Mesendoderm (in vitro differentiated cells): Measurements from ENCODE around the gene MROH8.

Source experiments
- DNase-seq: peaks from one replicate; pipeline ENCODE4 v3.0.0; 2013
- H2AK5ac ChIP-seq: 2 replicates; pipeline ENCODE4 v1.6.1; 2013; ENCODE audit warnings: low read length, inconsistent platforms
- H2BK120ac ChIP-seq: 2 replicates; pipeline ENCODE4 v1.6.1; 2013; ENCODE audit warnings: low read depth, mild to moderate bottlenecking, low read length, moderate library complexity, mixed read lengths
- H2BK15ac ChIP-seq: replicated peaks from 2 replicates; pipeline ENCODE4 v1.6.1; 2013; ENCODE audit warnings: low read depth, mild to moderate bottlenecking, moderate library complexity
- H2BK5ac ChIP-seq: 2 replicates; pipeline ENCODE4 v1.6.1; 2013; ENCODE audit warnings: low read length, inconsistent platforms
- H3K18ac ChIP-seq: 2 replicates; pipeline ENCODE4 v1.6.1; 2013; ENCODE audit warnings: mild to moderate bottlenecking, low read length, mixed read lengths
- H3K23ac ChIP-seq: one replicate; pipeline ENCODE4 v1.6.1; 2013; ENCODE audit warnings: low read length
- H3K27ac ChIP-seq: 2 replicates; pipeline ENCODE4 v1.5.1; 2013; ENCODE audit warnings: low read depth, mild to moderate bottlenecking, inconsistent platforms, low read length, moderate library complexity
- H3K27me3 ChIP-seq: 2 replicates; pipeline ENCODE4 v1.6.1; 2013; ENCODE audit warnings: low read length, control low read depth, mild to moderate bottlenecking, inconsistent platforms; ENCODE audit not compliant: insufficient read depth, poor library complexity
- H3K36me3 ChIP-seq: 2 replicates; pipeline ENCODE4 v1.6.1; 2013; ENCODE audit warnings: low read length, inconsistent platforms; ENCODE audit not compliant: control insufficient read depth, insufficient read depth
- H3K4ac ChIP-seq: one replicate; pipeline ENCODE4 v1.6.1; 2013; ENCODE audit warnings: low read depth, mild to moderate bottlenecking, low read length, moderate library complexity
- H3K4me1 ChIP-seq: 2 replicates; pipeline ENCODE4 v1.6.1; 2013; ENCODE audit warnings: low read depth, low read length, inconsistent platforms; ENCODE audit not compliant: control insufficient read depth
- H3K4me2 ChIP-seq: 2 replicates; pipeline ENCODE4 v1.6.1; 2013; ENCODE audit warnings: low read length
- H3K4me3 ChIP-seq: 2 replicates; pipeline ENCODE4 v1.5.1; 2013; ENCODE audit warnings: mild to moderate bottlenecking, low read length
- H3K56ac ChIP-seq: one replicate; pipeline ENCODE4 v1.6.1; 2013; ENCODE audit warnings: low read length
- H3K79me1 ChIP-seq: 2 replicates; pipeline ENCODE4 v1.6.1; 2013; ENCODE audit warnings: low read length, inconsistent platforms
- H3K79me2 ChIP-seq: 2 replicates; pipeline ENCODE4 v1.6.1; 2013; ENCODE audit warnings: mild to moderate bottlenecking, low read length; ENCODE audit not compliant: control insufficient read depth, insufficient read depth
- H3K9ac ChIP-seq: 2 replicates; pipeline ENCODE4 v1.6.1; 2013; ENCODE audit warnings: low read length, inconsistent platforms
- H4K5ac ChIP-seq: one replicate; pipeline ENCODE4 v1.6.1; 2013; ENCODE audit warnings: low read length
- H4K8ac ChIP-seq: one replicate; pipeline ENCODE4 v1.6.1; 2013; ENCODE audit warnings: low read depth, mild to moderate bottlenecking, control low read depth, low read length, moderate library complexity
- WGBS: extraction: QIAGEN DNeasy Blood & Tissue Kit; methylation state at CpG from one replicate; pipeline ENCODE4 v1.1.7; 2013; ENCODE audit warnings: low lambda C conversion rate, missing lambda C conversion rate; ENCODE audit not compliant: insufficient coverage; ENCODE audit errors: extremely low coverage; 5-methylcytosine and 5-hydroxymethylcytosine counted together

MROH8 gene

GRCh38 chr20:37223053-37223452 lies 43.7 kb upstream of the MROH8 start:
- Histone ChIP-seq H2BK15ac (no peak overlapping the region), H3K4me2 (no peak overlapping the region), H3K79me2 (no peaks in the 10 kb centered on the region), H4K5ac (no peak overlapping the region), H3K56ac (no peak overlapping the region), H2AK5ac (no peak overlapping the region), H3K27me3 (no peaks in the 10 kb centered on the region), H3K23ac (no peak overlapping the region), H2BK120ac (no peak overlapping the region), H3K9ac (no peak overlapping the region), H3K79me1 (peaks cover 7% of the 10 kb centered on the region), H3K4me1 (no peaks in the 10 kb centered on the region), H3K27ac (no peak overlapping the region), H3K36me3 (peaks cover 18% of the 10 kb centered on the region), H3K18ac (no peak overlapping the region), H3K4ac (no peak overlapping the region), H3K4me3 (no peak overlapping the region), H4K8ac (no peak overlapping the region), H2BK5ac (no peak overlapping the region)
- DNase-seq = peak; percentile 31

- WGBS = no CpG with 5 or more reads among the region's 4 CpGs
- Histone ChIP-seq H3K23ac (no peak overlapping the region), H3K9ac (no peak overlapping the region), H3K4ac (no peak overlapping the region), H3K56ac (no peak overlapping the region), H3K18ac (no peak overlapping the region), H3K4me1 (no peaks in the 10 kb centered on the region), H3K27me3 (no peaks in the 10 kb centered on the region), H2AK5ac (no peak overlapping the region), H2BK120ac (no peak overlapping the region), H2BK15ac (no peak overlapping the region), H4K8ac (no peak overlapping the region), H3K4me2 (no peak overlapping the region), H4K5ac (no peak overlapping the region), H3K36me3 (peaks cover 16% of the 10 kb centered on the region), H3K79me2 (no peaks in the 10 kb centered on the region), H3K79me1 (peaks cover 7% of the 10 kb centered on the region), H2BK5ac (no peak overlapping the region), H3K4me3 (no peak overlapping the region), H3K27ac (no peak overlapping the region)
- no peak for DNase-seq
These were observed 42.7 kb upstream of the MROH8 start for GRCh38 chr20:37222086-37222485.

- peaks cover 10% of the 10 kb centered on the region for H3K36me3 ChIP-seq
- no peak overlapping the region for H3K23ac ChIP-seq
- H3K79me1 ChIP-seq = peaks cover 7% of the 10 kb centered on the region
- no peak overlapping the region for H3K4ac ChIP-seq
- no CpG with 5 or more reads among the region's 3 CpGs for whole genome bisulfite sequencing
- no peaks in the 10 kb centered on the region for H3K27me3 ChIP-seq
- no peak overlapping the region for H3K18ac ChIP-seq
- H2BK5ac ChIP-seq = no peak overlapping the region
- H2BK120ac ChIP-seq = no peak overlapping the region
- no peak overlapping the region for H4K8ac ChIP-seq
- H3K4me3 ChIP-seq = no peak overlapping the region
- no peak overlapping the region for H4K5ac ChIP-seq
- H3K79me2 ChIP-seq = no peaks in the 10 kb centered on the region
- DNase-seq = peak; percentile 21
- no peaks in the 10 kb centered on the region for H3K4me1 ChIP-seq
- H3K4me2 ChIP-seq = no peak overlapping the region
- H3K9ac ChIP-seq = no peak overlapping the region
- H2AK5ac ChIP-seq = no peak overlapping the region
- H2BK15ac ChIP-seq = no peak overlapping the region
- H3K56ac ChIP-seq = no peak overlapping the region
- no peak overlapping the region for H3K27ac ChIP-seq
These were observed 41.4 kb upstream of the MROH8 start for GRCh38 chr20:37220731-37221130.

GRCh38 chr20:37219751-37220668 lies 40.7 kb upstream of the MROH8 start:
- no peaks in the 10 kb centered on the region for H3K4me1 ChIP-seq
- H3K9ac ChIP-seq = no peak overlapping the region
- no peak overlapping the region for H2BK120ac ChIP-seq
- no peak overlapping the region for H3K4me2 ChIP-seq
- H3K56ac ChIP-seq = no peak overlapping the region
- no peak overlapping the region for H4K8ac ChIP-seq
- no peak overlapping the region for H2BK15ac ChIP-seq
- no peak for DNase-seq
- no peak overlapping the region for H3K23ac ChIP-seq
- no peak overlapping the region for H3K18ac ChIP-seq
- H2AK5ac ChIP-seq = no peak overlapping the region
- no peak overlapping the region for H3K4me3 ChIP-seq
- no peaks in the 10 kb centered on the region for H3K79me2 ChIP-seq
- peaks cover 7% of the 10 kb centered on the region for H3K79me1 ChIP-seq
- no peak overlapping the region for H3K4ac ChIP-seq
- H3K36me3 ChIP-seq = peaks cover 5% of the 10 kb centered on the region
- no peak overlapping the region for H2BK5ac ChIP-seq
- no CpG with 5 or more reads among the region's 10 CpGs for WGBS
- no peak overlapping the region for H4K5ac ChIP-seq
- no peak overlapping the region for H3K27ac ChIP-seq
- H3K27me3 ChIP-seq = no peaks in the 10 kb centered on the region

GRCh38 chr20:37218976-37219375 lies 39.6 kb upstream of the MROH8 start:
- whole genome bisulfite sequencing = no CpG with 5 or more reads among the region's 4 CpGs
- H2AK5ac ChIP-seq = no peak overlapping the region
- no peak overlapping the region for H3K23ac ChIP-seq
- H3K79me2 ChIP-seq = no peaks in the 10 kb centered on the region
- no peak overlapping the region for H3K4ac ChIP-seq
- no peak overlapping the region for H3K4me3 ChIP-seq
- H4K8ac ChIP-seq = no peak overlapping the region
- H3K79me1 ChIP-seq = peaks cover 7% of the 10 kb centered on the region
- peaks cover 5% of the 10 kb centered on the region for H3K36me3 ChIP-seq
- no peaks in the 10 kb centered on the region for H3K4me1 ChIP-seq
- no peak for DNase-seq
- H2BK5ac ChIP-seq = no peak overlapping the region
- no peak overlapping the region for H2BK15ac ChIP-seq
- H3K9ac ChIP-seq = no peak overlapping the region
- H3K56ac ChIP-seq = no peak overlapping the region
- H3K27ac ChIP-seq = no peak overlapping the region
- no peaks in the 10 kb centered on the region for H3K27me3 ChIP-seq
- no peak overlapping the region for H2BK120ac ChIP-seq
- H3K18ac ChIP-seq = no peak overlapping the region
- no peak overlapping the region for H4K5ac ChIP-seq
- no peak overlapping the region for H3K4me2 ChIP-seq

GRCh38 chr20:37218441-37218840 lies 39.1 kb upstream of the MROH8 start:
- no peak overlapping the region for H2BK120ac ChIP-seq
- H3K79me2 ChIP-seq = no peaks in the 10 kb centered on the region
- H3K79me1 ChIP-seq = peaks cover 7% of the 10 kb centered on the region
- H3K36me3 ChIP-seq = peaks cover 4% of the 10 kb centered on the region
- no peak for DNase-seq
- H3K4me3 ChIP-seq = no peak overlapping the region
- H3K27ac ChIP-seq = no peak overlapping the region
- H4K8ac ChIP-seq = no peak overlapping the region
- H3K27me3 ChIP-seq = no peaks in the 10 kb centered on the region
- no peaks in the 10 kb centered on the region for H3K4me1 ChIP-seq
- H2AK5ac ChIP-seq = no peak overlapping the region
- no peak overlapping the region for H3K4me2 ChIP-seq
- H3K4ac ChIP-seq = no peak overlapping the region
- no peak overlapping the region for H4K5ac ChIP-seq
- H3K18ac ChIP-seq = no peak overlapping the region
- no peak overlapping the region for H3K23ac ChIP-seq
- H2BK15ac ChIP-seq = no peak overlapping the region
- no peak overlapping the region for H2BK5ac ChIP-seq
- H3K56ac ChIP-seq = no peak overlapping the region
- no CpG with 5 or more reads among the region's 4 CpGs for WGBS
- H3K9ac ChIP-seq = no peak overlapping the region
